Measurements from ENCODE around the gene PROCR.
"Not testable (repeated sequence)": the region's sequence is repeated elsewhere in the genome, so short reads cannot be mapped to it uniquely, and the experiment has no call there.

DNA sequence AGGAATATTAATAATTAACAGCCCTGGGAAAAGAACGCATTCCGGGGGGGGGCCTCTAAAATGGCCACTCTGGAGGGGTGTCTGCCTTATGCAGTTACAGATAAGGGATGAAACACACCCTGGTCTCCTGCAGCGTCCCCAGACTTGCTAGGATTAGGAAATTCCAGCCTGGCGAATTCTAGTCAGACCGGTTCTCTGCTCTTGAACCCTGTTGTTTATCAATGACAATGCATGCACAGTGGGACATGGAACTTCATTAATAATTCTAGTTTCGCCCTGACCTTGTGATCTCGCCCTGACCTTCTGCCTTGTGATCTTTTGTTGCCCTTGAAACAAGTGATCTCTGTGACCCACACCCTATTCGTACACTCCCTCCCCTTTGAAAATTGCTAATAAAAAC, 17.4 kb downstream of the PROCR start:
- TF ChIP-seq EED (IDR thresholded peaks at IDR 0.05; ENCODE audit: low read depth); POLR2A (IDR thresholded peaks at IDR 0.05; ENCODE audit: low read depth, low read length); JUND (IDR thresholded peaks at IDR 0.05; ENCODE audit: low read depth, low read length); FOS (IDR thresholded peaks at IDR 0.05; ENCODE audit: borderline replicate concordance, extremely low read depth, insufficient read length); BMI1 (IDR thresholded peaks at IDR 0.05; ENCODE audit: borderline replicate concordance); REST (IDR thresholded peaks at IDR 0.05; ENCODE audit: low read depth, low read length); FOXK2 (IDR thresholded peaks at IDR 0.05); TCF7 (IDR thresholded peaks at IDR 0.05; ENCODE audit: borderline replicate concordance); POLR2AphosphoS5 (IDR thresholded peaks at IDR 0.05; ENCODE audit: low read length): not testable (repeated sequence)
- TF ChIP-seq, protein P1, sequence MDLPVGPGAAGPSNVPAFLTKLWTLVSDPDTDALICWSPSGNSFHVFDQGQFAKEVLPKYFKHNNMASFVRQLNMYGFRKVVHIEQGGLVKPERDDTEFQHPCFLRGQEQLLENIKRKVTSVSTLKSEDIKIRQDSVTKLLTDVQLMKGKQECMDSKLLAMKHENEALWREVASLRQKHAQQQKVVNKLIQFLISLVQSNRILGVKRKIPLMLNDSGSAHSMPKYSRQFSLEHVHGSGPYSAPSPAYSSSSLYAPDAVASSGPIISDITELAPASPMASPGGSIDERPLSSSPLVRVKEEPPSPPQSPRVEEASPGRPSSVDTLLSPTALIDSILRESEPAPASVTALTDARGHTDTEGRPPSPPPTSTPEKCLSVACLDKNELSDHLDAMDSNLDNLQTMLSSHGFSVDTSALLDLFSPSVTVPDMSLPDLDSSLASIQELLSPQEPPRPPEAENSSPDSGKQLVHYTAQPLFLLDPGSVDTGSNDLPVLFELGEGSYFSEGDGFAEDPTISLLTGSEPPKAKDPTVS (IDR thresholded peaks at IDR 0.05; ENCODE audit: low read depth, low read length) = not testable (repeated sequence)

Measured in GM12878 (cell line).